ENCODE data around the gene CMIP.

The CMIP gene

GRCh38 chr16:81553814-81554675 lies 109.4 kb downstream of the CMIP start:
- no peak for DNase-seq

GRCh38 chr16:81554979-81555378 lies 110.4 kb downstream of the CMIP start:
- DNase-seq: no peak

GRCh38 chr16:81555660-81556059 lies 111.1 kb downstream of the CMIP start:
- no peak for DNase-seq

GRCh38 chr16:81556715-81557284 lies 112.2 kb downstream of the CMIP start:
- DNase-seq: no peak

- DNase-seq: no peak
These were observed 113.5 kb downstream of the CMIP start for GRCh38 chr16:81558077-81558443.

GRCh38 chr16:81558444-81559175 lies 114.0 kb downstream of the CMIP start:
- no peak for DNase-seq

- no peak for DNase-seq
These were observed 116.5 kb downstream of the CMIP start for GRCh38 chr16:81560979-81561657.

- DNase-seq: no peak
These were observed 117.7 kb downstream of the CMIP start for GRCh38 chr16:81562174-81562849.

- no peak for DNase-seq
These were observed 118.3 kb downstream of the CMIP start for GRCh38 chr16:81562926-81563325.

GRCh38 chr16:81564421-81564911 lies 119.9 kb downstream of the CMIP start:
- no peak for DNase-seq

- DNase-seq: no peak
These were observed 120.9 kb downstream of the CMIP start for GRCh38 chr16:81565321-81566028.

- no peak for DNase-seq
These were observed 121.7 kb downstream of the CMIP start for GRCh38 chr16:81566086-81567007.

DNA sequence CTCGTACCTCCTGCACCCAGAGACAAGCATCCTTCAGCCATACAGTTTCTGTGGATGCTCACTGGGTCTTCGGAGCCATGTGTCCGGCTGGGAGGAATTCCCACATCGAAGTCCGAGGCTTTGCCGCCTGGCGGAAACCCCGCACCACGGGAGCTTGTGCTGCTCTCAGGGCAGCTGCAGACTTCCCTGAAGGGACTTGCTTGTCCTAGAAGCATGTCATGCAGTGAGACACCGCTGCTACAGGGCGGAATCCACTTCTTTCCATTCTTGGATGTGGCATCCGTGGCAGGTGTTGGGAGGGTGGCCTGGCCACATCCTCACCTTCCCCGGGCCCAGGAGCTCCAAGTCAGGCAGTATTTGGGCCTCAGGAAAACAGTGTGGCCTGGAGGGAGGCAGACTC lies 122.5 kb downstream of the CMIP start:
- no peak for DNase-seq

DNA sequence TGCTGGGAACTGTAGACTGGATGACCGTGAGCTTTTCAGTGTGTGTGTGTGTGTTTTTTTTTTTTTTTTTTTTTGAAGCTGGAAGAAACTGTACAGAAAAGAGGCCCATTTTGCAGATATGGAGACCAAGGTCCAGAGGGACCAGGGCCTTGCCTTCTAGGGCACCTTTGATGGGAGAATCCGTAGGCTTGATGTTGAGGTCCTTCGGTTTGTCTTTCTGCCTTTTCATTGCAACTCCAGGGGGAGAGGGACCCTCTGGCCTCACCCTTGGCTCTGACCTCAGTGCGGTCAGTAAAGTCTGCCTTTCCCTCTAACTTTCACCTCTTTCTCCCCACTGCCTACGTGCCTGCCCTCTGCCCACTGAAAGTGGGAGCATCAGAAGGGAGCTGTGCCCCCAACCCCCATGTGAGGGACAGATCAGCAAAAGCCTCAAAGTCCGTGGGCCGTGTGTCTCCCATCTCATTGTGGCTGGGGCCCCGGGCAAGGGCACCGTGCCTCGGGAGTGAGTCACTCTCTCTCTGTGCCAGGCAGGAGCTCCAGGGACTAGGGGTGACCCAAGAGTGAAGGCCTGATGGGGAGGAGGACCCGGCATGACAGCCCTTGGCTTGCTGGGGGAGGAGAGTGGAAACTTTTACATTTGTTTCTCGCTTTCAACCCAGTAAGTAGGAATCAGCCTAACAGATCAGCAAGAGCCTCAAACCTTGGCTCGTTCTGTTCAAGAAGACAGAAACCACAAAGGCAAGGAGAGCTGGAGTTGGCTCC lies 123.6 kb downstream of the CMIP start:
- DNase-seq: no peak

DNA sequence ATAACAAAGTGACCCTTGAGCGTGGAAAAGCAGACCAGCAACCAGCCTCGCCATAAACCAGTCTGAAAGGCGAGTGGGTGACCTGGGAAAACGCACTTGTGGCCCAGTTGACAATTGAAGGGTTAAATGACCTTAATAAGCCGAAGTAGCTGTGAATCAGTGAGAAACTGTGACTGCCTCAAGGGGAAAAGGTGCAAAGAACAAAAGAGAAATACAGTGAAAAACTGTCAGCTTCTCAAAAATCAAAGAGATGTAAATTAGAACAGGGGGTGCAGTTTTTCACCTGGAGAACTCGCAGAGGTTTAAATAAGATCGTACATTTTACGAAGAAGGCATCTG lies 124.1 kb downstream of the CMIP start:
- DNase-seq: no peak

GRCh38 chr16:81569361-81570034 lies 124.9 kb downstream of the CMIP start:
- DNase-seq: no peak

DNA sequence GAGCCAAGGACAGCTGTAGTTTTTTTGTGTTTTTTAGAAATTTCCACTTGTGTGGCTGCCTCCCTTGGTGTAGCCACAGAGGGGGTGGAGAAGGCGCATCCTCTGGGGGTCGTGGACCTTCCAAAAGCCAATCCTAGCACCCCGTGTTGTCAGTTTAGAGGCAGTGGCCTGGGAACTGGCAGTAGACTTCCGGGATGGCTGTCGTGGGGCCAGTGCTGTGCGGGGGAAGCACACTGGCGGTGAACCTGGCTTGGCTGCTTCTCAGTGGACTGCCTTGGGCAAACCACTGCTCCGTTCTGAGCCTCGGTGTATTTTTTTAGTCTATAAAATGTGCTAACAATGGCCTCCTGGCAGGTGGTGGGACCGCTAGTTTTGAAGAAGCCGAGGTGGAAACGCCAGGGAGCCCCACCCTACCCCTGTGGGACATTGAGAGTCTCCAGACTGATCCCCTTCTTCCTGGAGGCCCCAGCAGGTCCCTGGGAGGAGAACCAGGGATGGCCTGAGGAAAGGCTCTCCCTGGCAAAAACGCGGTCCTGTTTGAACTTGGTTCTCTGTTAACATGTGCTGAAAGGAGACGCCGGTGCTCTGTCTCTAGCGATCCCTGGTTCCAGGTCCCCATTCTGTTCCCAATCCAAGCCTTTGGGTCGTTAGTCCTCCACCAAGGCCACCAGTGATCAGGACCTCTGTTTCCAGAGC lies 125.7 kb downstream of the CMIP start:
- no peak for DNase-seq

GRCh38 chr16:81571175-81571574 lies 126.6 kb downstream of the CMIP start:
- no peak for DNase-seq

All from central memory CD4-positive, alpha-beta T cell (primary cell).